DMS53 treated with DMSO at 0.1 percent for 48 hours (cell line): Measurements from ENCODE around the gene EEF2K.
"Not testable (repeated sequence)": the region's sequence is repeated elsewhere in the genome, so short reads cannot be mapped to it uniquely, and the experiment has no call there.

ENCODE experiments used
- DNase-seq: peaks from one replicate; lab custom pipeline; 2025; ENCODE audit not compliant: unreplicated experiment; lab: John Stamatoyannopoulos, UW

EEF2K gene

DNA sequence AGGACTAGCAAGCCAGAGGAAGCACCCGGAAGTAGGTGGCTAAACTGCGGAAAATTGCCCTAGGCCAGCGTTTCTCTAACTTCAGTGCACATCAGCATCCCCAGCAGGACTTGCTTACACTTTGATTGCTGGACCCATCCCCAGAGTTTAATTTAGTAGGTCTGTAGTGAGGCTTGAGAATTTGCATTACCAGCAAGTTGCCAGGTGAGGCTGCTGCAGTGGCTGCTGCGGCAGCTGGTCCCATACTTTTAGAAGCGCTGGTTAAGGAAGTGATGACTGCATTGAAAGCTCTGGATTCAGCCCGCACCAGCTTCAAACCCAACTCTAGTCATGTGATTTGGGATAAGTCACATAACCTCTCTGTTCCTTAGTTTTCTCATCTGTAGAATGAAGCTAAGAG is 4.2 kb downstream of the EEF2K start:
- DNase-seq: no peak

DNA sequence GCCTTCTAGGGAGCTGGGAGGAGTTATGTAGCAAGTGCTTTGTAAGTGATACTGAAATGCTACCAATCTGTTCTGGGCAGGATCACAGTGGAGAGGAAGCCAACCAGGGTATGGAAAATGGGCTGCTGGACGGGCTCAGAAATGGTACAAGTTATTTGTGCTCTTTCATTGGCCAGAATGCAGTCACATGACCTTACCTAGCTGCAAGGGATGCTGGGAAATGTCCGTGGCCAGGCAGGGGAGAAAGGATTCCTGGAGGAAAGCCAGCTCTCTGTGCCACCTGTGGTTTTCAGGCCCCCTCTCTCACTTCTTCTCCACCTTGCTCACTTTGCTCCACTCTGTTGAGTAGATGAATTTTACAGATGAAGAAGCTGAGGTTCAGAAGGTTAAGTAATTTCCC is 4.8 kb downstream of the EEF2K start:
- no peak for DNase-seq

DNA sequence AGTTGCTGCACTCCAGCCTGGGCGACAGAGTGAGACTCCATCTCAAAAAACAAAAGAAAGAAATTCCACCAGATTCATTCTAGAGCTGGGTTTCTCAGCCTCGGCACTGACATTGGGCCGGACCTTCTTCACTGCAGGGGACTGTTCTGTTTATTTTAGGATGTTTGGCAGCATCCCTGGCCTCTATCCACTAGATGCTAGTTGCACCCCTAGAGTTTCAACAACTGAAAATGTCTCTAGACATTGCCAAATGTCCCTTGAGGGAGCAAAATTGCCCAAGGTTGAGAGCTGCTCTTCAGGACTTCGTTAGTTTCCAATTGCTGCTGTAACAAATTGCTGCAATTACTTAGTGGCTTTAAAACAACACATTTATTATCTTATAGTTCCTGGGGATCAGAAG is 7.2 kb downstream of the EEF2K start:
- DNase-seq: no peak

DNA sequence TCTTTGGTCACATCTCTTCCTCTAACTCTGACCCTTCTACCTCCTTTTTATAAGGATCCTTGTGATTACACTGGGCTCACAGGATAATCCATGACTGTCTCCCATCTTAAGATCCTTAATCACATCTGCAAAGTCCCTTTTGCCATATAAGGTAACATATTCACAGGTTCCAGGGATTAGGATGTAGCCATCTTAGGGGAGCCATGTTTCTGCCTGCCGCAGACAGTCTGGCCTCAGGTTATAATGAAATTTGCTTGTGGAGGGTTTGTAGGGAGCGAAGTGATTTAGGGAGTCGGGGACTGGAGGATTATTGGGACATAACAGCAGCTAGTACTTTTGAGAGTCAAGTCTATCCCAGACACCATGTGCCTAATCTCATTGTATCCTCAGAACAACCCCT is 7.7 kb downstream of the EEF2K start:
- DNase-seq: no peak

DNA sequence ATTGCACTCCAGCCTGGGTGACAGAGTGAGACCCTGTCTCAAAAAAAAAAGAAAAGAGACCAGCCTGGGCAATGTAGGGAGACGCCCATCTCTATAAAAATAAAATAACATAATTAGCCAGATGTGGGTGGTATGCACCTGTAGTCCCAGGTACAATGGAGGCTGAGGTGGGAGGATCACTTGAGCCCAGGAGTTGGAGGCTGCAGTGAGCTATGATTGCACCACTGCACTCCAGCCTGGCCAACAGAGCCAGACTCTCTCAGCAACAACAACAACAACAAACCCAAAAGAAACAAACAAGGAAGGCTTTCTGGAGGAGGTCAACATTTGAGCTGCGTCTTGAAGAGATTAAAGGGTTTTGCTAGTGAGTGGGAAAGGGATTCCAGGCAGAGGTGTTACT is 8.3 kb downstream of the EEF2K start:
- no peak for DNase-seq

DNA sequence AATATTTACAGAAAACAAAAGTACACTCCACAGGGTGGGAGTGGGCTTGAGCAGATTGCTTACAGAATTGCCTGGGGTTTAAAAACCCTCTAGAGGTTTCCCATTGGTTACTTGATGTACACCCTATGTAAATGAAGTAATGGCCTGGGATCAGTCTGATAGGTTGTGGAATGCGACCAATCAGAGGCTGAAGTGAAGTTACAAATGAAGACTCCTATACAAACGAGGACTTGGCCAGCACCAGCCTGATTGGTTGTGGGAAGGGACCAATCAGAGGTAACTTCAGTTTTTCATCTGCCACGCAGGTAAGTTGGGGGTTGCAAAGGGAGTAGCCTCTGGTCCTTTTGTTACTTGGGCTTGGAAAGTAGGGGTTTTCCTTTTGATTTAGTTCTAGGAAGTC is 8.8 kb downstream of the EEF2K start:
- DNase-seq: no peak

DNA sequence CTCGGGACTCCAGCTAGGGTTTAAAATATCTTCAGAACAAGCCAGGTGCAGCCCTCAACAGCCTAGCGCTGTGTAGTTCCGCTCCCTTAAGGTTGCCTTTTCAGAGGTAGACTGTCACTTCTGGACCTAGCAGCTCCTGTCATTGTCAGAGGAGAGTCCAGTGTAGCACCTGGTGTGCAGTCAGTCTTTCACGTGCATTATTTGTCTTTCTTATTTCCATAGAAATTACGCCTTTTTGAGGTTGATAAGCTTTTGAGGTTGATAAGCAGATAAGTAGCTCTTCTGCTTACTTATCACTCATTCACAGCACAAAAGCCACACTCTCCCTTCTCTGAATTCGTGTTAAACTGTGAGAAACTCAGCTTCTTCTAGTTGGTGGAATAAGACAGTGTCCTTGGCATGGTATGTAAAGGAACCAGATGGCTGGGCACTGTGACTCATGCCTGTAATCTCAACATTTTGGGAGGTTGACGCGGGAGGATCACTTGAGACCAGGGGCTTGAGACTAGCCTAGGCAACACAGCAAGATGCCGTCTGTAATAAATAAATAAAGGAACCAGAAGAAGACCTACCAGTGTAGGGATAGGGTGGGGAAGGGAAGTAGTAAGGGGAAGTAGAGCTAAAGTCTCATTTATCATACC is 10.2 kb downstream of the EEF2K start:
- no peak for DNase-seq

DNA sequence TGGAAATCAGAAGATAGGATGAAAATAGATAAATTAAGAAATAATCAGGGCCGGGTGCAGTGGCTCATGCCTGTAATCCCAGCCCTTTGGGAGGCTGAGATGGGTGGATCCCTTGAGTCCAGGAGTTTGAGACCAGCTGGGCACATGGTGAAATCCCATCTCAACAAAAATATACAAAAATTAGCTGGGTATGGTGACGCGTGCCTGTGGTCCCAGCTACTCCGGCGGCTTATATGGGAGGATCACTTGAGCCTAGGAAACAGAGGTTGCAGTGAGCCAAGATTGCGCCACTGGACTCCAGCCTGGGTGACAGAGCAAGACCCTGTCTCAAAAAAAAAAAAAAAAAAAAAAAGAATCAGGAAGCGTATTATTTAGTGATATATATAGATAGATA is 10.8 kb downstream of the EEF2K start:
- DNase-seq: not testable (repeated sequence)

DNA sequence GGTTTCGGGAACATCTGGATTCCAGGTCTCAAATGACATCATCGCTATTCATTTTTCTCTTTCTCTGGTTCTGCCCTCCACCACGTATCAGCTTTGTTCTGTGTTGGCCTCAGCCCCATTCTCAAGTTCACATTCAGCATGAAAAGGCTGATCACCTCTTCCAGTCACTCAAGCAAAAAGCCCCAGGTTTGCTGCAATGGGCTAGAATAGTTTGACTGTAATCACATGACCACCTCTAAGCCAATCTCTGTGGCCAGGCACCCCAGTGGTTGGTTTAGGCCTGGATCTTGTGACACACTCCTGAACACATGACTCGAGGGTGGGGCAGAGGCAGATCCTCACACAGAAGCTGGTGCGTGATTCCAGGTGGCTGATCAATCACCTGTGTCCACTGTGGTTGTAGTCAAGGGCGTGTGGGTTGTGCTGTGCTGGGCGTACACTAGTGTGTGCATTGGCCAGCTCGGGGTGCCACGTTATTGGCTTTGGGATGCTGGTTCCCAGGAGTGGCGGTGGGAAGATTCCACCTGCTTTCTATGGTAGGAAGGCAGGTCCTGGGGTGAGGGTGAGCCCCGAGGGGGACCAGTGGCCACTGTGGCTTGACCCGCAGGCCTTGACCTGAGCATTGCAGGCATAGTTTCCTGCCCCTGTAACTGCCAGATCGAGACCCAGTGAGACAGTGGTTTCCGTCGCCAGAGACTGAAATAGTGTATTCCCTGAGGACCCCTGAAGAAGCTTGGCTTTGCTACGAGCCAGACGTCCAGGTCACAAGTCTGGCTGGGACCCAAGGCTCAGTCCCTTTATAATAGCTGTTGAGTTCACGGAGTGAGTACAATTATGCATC is 12.0 kb downstream of the EEF2K start:
- DNase-seq: no peak

DNA sequence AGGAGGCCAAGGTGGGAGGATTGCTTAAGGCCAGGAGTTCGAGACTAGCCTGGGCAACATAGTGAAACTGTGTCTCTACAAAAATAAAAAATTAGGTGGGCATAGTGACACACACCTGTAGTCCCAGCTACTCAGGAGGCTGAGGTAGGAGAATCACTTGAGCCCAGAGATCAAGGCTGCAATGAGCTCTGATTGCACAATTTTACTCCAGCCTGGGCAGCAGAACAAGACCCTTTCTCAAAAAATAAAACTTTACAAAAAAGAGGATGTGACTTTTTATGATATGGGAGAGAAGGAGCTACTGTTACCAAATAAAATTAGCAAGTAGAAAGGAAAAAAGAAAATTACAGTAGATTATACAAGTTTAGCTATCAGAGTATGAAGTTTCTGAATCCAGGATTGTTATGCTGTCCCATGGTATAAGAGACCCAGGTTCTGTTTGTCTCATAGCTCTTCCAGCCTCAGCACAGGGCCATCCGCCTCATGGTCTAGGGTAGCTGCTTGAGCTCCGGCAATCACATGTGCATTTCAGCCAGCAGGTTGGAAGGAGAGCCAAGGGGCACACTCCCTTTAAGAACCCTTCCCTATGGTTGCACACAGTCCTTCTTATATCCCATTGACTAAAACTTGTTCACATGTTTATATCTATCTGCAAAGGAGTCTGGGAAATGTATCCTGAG is 13.5 kb downstream of the EEF2K start:
- no peak for DNase-seq

DNA sequence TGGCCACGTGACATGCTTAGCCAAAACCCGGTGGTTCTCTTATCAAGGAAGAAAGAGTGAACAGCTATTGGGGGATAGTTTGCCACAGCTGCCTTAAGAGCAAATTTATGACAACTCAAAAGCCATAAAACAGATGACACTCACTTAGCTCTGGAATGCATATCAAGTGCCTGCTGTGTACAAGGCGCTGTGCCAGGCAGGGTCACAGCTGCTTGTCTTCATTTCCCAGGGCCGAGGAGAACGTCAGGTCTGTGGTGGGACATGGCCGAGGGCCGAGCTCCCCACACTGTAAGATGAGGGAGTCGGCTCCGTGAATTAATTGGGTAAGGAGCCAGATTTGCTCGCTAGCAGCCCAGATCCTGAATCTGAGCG is 14.0 kb downstream of the EEF2K start:
- DNase-seq: no peak

DNA sequence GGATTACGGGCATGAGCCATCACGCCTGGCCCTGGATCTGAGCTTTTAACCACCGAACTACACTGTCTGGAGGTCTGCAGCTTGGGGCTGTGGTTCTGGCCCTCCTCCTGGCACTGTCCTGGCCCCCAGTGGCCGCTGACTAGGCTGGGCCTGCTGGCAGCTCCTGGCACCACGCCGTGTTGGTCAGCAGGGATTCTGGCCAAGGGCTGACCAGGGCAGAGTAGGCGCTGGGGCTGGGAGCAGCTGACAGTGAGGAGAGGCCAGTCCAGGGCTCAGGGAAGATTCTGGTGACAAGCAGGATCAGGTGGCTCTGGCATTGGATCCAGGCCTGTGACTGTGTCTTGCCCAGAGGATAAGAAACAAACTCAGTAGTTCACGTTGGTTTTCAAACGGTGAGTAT is 14.6 kb downstream of the EEF2K start:
- no peak for DNase-seq

DNA sequence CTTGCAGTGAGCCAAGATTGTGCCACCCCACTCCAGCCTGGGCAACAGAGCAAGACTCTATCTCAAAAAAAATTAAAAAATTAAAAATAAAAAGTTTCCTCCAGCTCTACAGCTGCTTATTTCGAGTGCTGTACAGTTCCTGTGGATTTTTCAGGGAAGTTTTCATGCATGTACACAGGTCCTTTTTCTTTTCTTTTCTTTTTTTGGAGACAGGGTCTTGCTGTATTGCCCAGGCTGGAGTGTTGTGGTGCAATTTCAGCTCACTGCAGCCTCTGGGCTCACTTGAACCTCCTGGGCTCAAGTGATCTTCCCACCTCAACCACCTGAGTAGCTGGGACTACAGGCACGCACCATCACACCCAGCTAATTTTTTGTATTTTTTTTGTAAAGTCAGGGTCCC is 15.9 kb downstream of the EEF2K start:
- DNase-seq: no peak

DNA sequence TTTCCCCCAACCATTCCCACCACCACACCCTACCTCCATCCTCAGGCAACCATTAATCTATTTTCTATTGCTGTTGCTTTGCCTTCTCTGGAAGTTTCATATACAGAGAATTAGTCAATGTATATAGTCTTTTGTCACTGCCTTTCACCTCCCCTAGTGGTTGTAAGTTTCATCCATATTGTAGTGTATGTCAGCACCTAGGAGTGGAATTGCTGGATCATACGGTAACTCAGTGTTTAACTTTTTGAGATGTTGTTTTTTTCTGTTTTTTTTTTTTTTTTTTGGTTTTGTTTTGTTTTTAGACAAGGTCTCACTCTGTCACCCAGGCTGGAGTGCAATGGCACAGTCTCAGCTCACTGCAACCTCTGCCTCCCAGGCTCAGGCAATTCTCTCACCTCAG is 16.9 kb downstream of the EEF2K start:
- DNase-seq: no peak

DNA sequence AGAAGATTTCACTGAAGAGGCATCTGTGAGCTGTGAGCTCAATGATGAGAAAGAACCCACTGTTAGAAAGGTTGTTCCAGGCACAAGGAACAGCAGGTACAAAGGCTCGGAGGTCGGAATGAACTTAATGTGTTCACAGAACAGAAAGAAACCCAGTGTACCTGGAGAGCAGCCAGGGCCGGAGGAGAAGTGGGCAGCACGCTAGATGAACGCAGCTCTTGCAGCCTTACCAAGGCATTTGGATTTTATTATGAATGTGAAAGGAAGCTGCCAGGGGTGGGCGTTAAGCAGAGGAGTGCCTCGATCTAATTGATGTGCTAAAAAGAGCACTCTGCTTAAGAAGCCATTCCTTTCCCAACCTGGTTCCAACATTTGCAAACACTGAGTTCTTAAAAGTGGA is 19.0 kb downstream of the EEF2K start:
- no peak for DNase-seq

DNA sequence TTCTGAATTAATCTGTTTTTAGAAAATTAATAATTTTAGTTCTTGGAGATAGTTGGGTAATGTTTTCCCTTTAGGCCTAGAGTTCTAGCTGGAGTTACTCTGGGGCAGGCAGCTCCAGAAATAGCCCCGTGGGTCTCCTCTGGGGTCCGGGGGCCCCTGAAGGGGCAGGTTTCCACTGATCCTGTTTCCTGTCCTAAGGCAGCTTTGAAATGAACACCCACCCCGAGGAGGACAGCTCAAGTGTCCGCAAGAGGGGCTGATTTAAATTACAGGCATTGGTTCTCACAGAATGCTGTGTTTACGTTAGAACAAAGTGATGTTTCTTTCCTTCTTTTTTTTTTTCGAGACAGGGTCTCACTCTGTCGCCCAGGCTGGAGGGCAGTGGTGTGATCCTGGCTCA is 23.8 kb downstream of the EEF2K start:
- DNase-seq: no peak

DNA sequence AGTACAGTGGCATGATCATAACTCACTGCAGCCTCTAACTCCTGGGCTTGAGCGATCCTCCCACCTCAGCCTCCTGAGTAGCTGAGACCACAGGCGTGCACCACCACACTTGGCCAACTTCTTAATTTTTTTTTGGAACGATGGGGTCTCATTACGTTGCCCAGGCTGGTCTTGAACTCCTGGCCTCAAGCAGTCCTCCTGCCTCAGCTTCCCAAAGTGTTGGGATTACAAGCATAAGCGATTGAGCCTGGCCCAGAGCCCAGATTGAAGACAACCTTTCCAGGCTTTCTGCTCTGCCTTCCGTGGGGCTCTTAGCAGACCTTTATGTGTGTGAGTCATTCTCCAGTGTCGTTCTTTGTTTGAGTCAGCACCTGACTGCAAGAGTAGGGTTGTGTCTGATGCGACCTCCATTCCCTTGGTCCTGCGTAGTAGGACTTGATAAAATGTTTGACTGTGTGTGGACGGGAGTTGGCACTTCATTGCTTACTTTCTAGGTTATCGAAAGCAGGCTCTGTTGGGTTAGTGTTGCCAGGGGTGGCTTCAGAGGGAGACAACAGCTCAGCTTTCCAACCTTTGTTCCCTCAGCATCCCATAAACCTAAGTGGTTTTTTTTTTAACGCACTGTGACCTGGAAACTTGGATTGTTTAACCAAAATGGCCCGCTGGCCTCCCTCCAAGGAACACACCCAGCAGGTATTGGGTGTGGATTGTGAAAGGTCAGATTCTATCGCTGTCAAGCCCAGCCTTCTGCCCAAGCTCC is 26.4 kb downstream of the EEF2K start:
- DNase-seq: no peak

DNA sequence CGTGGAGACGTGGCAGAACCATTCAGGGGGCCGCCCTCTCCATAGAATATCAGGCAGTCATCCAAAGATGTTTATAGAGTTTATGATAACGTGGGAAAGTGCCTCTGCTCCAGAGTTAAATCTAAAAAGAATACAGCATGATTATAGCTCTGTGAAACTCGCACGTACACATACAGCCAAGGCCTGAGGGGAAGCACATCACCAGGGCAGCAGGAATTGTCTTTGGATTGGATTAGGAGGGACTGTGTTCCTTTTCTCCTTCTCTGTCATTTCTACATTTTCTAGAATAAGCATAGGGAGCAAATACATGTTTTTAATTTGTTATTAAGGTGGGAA is 26.9 kb downstream of the EEF2K start:
- no peak for DNase-seq

DNA sequence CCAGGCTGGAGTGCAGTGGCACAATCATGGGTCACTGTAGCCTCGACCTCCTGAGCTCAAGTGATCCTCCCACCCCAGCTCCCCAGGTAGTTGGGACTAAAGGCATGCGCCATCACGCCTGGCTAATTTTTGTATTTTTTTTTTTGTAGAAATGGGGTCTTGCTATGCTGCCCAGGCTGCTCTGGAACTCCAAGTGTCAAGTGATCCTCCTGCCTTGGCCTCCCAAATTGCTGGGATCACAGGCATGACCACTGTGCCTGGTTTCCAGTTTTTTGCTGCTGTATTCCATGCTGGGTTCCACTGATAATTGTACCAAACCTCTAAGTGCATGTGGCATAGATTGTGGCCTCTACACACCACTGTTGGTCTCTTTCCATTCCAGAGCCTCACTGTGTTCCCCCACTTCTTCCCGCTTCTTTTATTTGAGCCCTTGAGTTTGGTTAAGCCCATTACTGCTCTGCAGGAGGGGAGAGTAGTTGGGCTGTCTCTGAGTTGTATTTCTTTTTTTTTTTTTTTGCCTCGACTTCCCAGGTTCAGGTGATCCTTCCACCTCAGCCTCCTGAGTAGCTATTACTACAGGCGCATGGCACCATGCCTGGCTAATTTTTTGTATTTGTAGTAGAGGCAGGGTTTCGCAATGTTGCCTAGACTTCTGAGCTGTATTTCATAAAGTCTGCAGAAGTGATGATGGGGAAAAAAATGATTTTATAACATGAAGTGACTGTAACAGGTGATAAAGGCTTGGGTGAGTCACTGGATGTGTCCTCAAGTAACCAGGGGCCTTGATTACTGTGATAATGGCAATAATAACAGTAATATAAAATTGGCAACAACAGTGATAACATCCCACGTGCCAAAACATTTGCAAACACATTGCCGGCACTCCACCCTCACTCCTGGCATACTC is 30.0 kb downstream of the EEF2K start:
- no peak for DNase-seq

DNA sequence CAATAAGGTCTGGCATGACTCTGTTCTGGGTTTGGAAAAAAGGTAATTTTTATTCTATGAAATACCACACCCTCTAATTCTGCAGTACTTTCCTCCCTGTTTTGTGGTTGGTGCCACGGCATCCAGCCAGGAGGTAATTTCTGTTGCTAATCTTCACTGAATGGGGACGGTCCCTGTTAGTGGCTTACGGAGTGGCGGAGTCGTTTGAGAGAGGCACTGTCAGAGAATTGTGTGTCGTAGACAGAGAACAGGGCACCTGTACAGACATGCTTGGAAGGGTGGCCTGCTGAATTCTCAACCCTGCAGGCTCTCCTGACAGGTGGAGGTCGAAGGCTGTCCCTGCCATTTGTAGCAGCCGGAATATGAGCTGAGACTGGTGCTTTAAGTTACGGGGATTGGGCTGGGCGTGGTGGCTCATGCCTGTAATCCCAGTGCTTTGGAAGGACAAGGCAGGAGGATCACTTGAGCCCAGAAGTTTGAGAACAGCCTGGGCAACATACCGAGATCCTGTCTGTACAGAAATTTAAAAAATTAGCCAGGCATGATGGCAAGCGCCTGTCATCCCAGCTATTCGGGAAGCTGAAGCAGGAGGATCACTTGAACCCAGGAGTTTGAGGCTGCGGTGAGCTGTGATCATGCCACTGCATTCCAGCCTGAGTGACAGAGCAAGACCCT is 33.2 kb downstream of the EEF2K start:
- no peak for DNase-seq
